Stomach (tissue), 9 donors: ENCODE data around the gene THADA. TPM values are rescaled to one million over a fixed set of nuclear protein-coding genes. Genes with fewer than 3 reads are reported as not detected.

ENCODE experiments used
- DNase-seq, 2 donors: peaks; one replicate each; pipeline versions ENCODE4 v3.0.0 to v3.0.0-alpha.2; 2013 to 2019
- H3K27ac ChIP-seq, 5 donors: fragments of 200-600 bp in 4 of 5; sonication (generic) in 4 of 5; one replicate each; pipeline ENCODE4 v1.5.1; 2013 to 2019; ENCODE audit warnings: mild to moderate bottlenecking in 1 of 5, moderate library complexity in 1 of 5
- H3K27me3 ChIP-seq, 3 donors: fragments of 200-600 bp; sonication (generic); one replicate each; pipeline ENCODE4 v1.5.1; 2017 to 2019; ENCODE audit warnings: mixed run types in 1 of 3
- H3K36me3 ChIP-seq, 4 donors: fragments of 200-600 bp; sonication (generic); 1 replicate in 3 of 4; 2 replicates in 1 of 4; pipeline ENCODE4 v1.5.1; 2016 to 2019
- H3K4me1 ChIP-seq, 4 donors: fragments of 200-600 bp; sonication (generic); one replicate each; pipeline ENCODE4 v1.5.1; 2016 to 2019
- H3K4me3 ChIP-seq, 4 donors: fragments of 200-600 bp; sonication (generic) in 3 of 4; one replicate each; pipeline ENCODE4 v1.5.1; 2016 to 2019; ENCODE audit warnings: mild to moderate bottlenecking in 1 of 4
- H3K9me3 ChIP-seq, 4 donors: fragments of 200-600 bp; sonication (generic); one replicate each; pipeline ENCODE4 v1.5.1; 2016 to 2019
- EP300 ChIP-seq: sonication (generic); formaldehyde crosslinking; IDR thresholded peaks from one replicate; pipeline ENCODE4 v1.6.1; 2017; ENCODE audit warnings: antibody characterized with exemption
- POLR2A ChIP-seq, 4 donors: fragments of 450-650 bp; IDR thresholded peaks; one replicate each; pipeline ENCODE4 v1.6.1; 2016; ENCODE audit warnings: antibody characterized with exemption in 4 of 4, control low read depth in 2 of 4, mild to moderate bottlenecking in 1 of 4, moderate library complexity in 1 of 4
- POLR2AphosphoS5 ChIP-seq, 3 donors: sonication (generic); formaldehyde crosslinking; IDR thresholded peaks; one replicate each; pipeline ENCODE4 v1.6.1; 2016; ENCODE audit warnings: antibody characterized with exemption in 3 of 3
- WGBS, 5 donors: extraction: QIAGEN DNeasy Blood & Tissue Kit in 3 of 5; methylation state at CpG; one replicate each; pipeline versions ENCODE4 v1.1.5 to v1.1.7; 2013 to 2018; 5-methylcytosine and 5-hydroxymethylcytosine counted together
- intact Hi-C: fragments of 100-400 bp; cut with DNase I; formaldehyde crosslinking; loops from one replicate; pipeline ENCODE4 v1.15.1; 2023; ENCODE audit warnings: low total_unique reads
- polyA plus RNA-seq, 3 donors: library from polyadenylated mRNA; stranded (reverse); fragments of 200-250 nt; gene quantifications; one replicate each; pipeline ENCODE4 v1.2.3, GENCODE V29; 2013
- total RNA-seq, 5 donors: library from RNA; depleted of rRNA; stranded (reverse); fragments of >200 nt; gene quantifications; one replicate each; pipeline versions ENCODE4 v1.1.0 to v1.2.3, GENCODE V29; 2014 to 2016
- TF ChIP-seq, protein P1 (sequence below), 7 experiments: fragments of 450-650 bp in 4 of 7; fragments of 200-600 bp in 3 of 7; sonication (generic) in 3 of 7; IDR thresholded peaks; one replicate each; pipeline ENCODE4 v1.5.1; 2016 to 2019; ENCODE audit warnings: antibody characterized with exemption in 7 of 7, control low read depth in 2 of 7, mild to moderate bottlenecking in 1 of 7
- donor health status: healthy with polysubstance abuse.
- donor health status: Bipolar disorder and iron deficiency.
- donor health status: healthy.

The THADA gene
- total and polyA plus RNA-seq, 8 donors: 8.0 to 109 (median 31.9) TPM

DNA sequence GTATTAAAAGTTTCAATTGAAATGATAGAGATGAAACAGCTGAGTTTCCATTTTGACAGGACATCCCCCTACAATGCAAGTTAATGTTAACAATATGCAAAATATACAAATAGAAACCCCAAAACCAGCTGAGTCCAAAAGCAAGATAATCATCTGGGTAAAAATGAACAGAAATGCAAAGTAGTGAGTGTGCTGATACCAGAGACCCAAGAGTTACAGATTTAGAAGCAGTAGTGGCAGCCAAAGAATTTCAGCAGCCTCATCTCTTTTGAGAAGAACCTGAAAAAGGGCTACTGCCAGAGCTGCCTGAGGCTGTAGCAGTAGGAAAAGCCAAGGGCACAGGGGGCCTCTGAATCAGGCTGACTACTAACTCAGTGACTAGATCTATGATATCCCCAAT is 82.6 kb downstream of the THADA start:
- Histone ChIP-seq H3K4me3 (no peak overlapping the region), H3K27ac (peak overlapping the region in 2 of 5 donors; percentile 44 to 60), H3K36me3 (peaks cover 0 to 13% (median 5%) of the 10 kb centered on the region in 4 donors), H3K9me3 (no peaks in the 10 kb centered on the region), H3K27me3 (no peaks in the 10 kb centered on the region), H3K4me1 (peaks cover 10 to 37% (median 22%) of the 10 kb centered on the region in 4 donors)
- DNase-seq: no peak
- intact Hi-C loops: no loop called here
- TF ChIP-seq, protein P1, sequence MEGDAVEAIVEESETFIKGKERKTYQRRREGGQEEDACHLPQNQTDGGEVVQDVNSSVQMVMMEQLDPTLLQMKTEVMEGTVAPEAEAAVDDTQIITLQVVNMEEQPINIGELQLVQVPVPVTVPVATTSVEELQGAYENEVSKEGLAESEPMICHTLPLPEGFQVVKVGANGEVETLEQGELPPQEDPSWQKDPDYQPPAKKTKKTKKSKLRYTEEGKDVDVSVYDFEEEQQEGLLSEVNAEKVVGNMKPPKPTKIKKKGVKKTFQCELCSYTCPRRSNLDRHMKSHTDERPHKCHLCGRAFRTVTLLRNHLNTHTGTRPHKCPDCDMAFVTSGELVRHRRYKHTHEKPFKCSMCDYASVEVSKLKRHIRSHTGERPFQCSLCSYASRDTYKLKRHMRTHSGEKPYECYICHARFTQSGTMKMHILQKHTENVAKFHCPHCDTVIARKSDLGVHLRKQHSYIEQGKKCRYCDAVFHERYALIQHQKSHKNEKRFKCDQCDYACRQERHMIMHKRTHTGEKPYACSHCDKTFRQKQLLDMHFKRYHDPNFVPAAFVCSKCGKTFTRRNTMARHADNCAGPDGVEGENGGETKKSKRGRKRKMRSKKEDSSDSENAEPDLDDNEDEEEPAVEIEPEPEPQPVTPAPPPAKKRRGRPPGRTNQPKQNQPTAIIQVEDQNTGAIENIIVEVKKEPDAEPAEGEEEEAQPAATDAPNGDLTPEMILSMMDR (IDR thresholded peaks at IDR 0.05): no peak
- TF ChIP-seq POLR2AphosphoS5 (IDR thresholded peaks at IDR 0.05) (no peak), EP300 (no peak), POLR2A (IDR thresholded peaks at IDR 0.05) (no peak)

DNA sequence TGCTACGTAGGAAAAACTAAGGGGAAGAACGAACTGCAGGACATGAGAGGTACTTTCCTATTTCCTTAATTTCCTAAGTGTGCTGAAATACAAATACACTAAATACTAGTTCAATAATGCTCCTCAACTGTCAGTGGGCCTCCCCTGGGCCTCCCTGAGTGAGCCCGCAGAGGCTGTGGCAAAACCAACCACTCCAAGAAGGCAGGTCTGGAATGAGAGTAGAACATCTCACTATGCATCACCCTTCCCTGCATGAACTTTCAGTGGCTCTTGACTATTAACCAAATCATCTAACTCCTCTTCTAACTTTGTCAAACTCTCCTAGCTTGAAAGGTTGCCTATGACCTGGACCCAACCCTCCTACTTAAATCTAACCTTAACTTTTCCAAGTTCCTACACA is 84.6 kb downstream of the THADA start:
- H3K4me1 ChIP-seq: peaks cover 6 to 17% (median 9%) of the 10 kb centered on the region in 4 donors
- H3K9me3 ChIP-seq: no peaks in the 10 kb centered on the region
- DNase-seq: no peak
- peaks cover 0 to 20% (median 13%) of the 10 kb centered on the region in 4 donors for H3K36me3 ChIP-seq
- no peaks in the 10 kb centered on the region for H3K27me3 ChIP-seq
- H3K4me3 ChIP-seq: no peak overlapping the region
- intact Hi-C loops: no loop called here
- WGBS, 5 donors: 93 to 100% (median 98%) methylated on average over 3 of the region's 3 CpGs
- H3K27ac ChIP-seq: no peak overlapping the region
- TF ChIP-seq, protein P1 (IDR thresholded peaks at IDR 0.05): no peak
- TF ChIP-seq POLR2AphosphoS5 (IDR thresholded peaks at IDR 0.05) (no peak), EP300 (no peak), POLR2A (IDR thresholded peaks at IDR 0.05) (no peak)

DNA sequence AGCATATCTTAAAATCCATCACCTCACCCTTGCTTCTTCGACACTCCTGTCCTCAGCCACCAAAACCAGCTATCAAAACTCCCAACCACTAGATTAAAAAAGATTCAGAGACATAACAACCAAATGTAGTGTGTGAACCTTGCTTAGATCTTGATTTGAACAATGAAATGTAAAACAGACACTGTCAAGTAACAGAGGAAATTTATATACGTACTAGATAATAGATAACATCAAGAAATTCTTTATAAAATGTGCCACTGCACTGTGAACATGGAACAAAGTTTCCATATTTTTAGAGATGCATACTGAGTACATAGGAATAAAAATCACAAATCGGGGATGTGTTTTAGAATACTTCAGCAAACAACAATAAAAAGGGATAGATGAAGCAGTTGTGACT is 86.0 kb downstream of the THADA start:
- Histone ChIP-seq H3K4me3 (no peak overlapping the region), H3K36me3 (peaks cover 0 to 28% (median 23%) of the 10 kb centered on the region in 4 donors), H3K4me1 (peaks cover 0 to 15% (median 2%) of the 10 kb centered on the region in 4 donors), H3K9me3 (no peaks in the 10 kb centered on the region), H3K27me3 (no peaks in the 10 kb centered on the region), H3K27ac (no peak overlapping the region)
- intact Hi-C loops: no loop called here
- 63 to 95% (median 91%) methylated on average over 3 of the region's 3 CpGs for WGBS, 5 donors
- TF ChIP-seq, protein P1 (IDR thresholded peaks at IDR 0.05): no peak
- TF ChIP-seq EP300 (no peak), POLR2AphosphoS5 (IDR thresholded peaks at IDR 0.05) (no peak), POLR2A (IDR thresholded peaks at IDR 0.05) (no peak)
- DNase-seq: no peak

DNA sequence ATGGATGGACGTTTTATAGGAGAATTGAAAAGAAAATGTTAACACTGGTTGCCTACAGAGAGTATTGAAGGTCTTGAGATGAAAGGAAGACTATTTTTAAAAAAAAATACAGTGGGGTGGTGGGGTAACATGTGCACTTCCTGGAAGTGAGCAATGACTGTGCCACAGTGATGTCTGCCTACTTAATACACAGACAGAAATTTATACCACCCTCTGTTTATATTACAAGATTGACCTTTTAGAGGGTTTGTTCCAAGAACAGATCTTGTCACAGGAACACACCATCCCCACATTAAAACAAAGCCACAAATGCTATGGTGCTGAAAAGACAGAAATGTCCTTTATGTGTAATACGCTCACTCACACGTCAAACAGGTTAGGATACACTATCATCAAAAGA is 87.6 kb downstream of the THADA start:
- Histone ChIP-seq H3K27me3 (no peaks in the 10 kb centered on the region), H3K4me3 (no peak overlapping the region), H3K4me1 (peaks cover 0 to 10% (median under 1%) of the 10 kb centered on the region in 4 donors), H3K36me3 (peaks cover 0 to 38% (median 31%) of the 10 kb centered on the region in 4 donors), H3K9me3 (no peaks in the 10 kb centered on the region), H3K27ac (no peak overlapping the region)
- intact Hi-C loops: no loop called here
- no peak for DNase-seq
- TF ChIP-seq POLR2AphosphoS5 (IDR thresholded peaks at IDR 0.05) (no peak), EP300 (no peak)
- TF ChIP-seq, protein P1 (IDR thresholded peaks at IDR 0.05): no peak
- 68 to 85% (median 78%) methylated on average over 3 of the region's 3 CpGs for WGBS, 5 donors
